B cell (primary cell): ENCODE data around the gene LRRC14B.

Experiments used
- CTCF ChIP-seq: fragments of 200-600 bp; IDR thresholded peaks from one replicate; pipeline ENCODE4 v1.8.0; 2022; ENCODE audit warnings: antibody characterized with exemption, mild to moderate bottlenecking
- EZH2 ChIP-seq: IDR thresholded peaks from 2 replicates; pipeline ENCODE4 v1.6.1; 2012; ENCODE audit warnings: borderline replicate concordance, low read depth, mild to moderate bottlenecking, moderate library complexity, low read length; ENCODE audit not compliant: insufficient read depth, poor library complexity, severe bottlenecking

GRCh38 chr5:186091-187041, 4.9 kb upstream of the LRRC14B start:
- no peak for TF ChIP-seq CTCF
- no peak for TF ChIP-seq EZH2
